IgD-negative memory B cell (primary cell): Measurements from ENCODE around the gene IFI35. TPM values are rescaled to one million over a fixed set of nuclear protein-coding genes. Genes with fewer than 3 reads are reported as not detected.
A peak's percentile ranks its signal among the peaks of the same experiment; 100 is the strongest.
"Not testable (repeated sequence)": the region's sequence is repeated elsewhere in the genome, so short reads cannot be mapped to it uniquely, and the experiment has no call there.

Source experiments
- H3K27ac Mint-ChIP-seq, 3 donors: one replicate each; pipeline ENCODE4 v1.8.0; 2020 to 2022; ENCODE audit warnings: mild to moderate bottlenecking in 3 of 3, mixed read lengths in 3 of 3, moderate library complexity in 1 of 3
- H3K27me3 Mint-ChIP-seq: one replicate; pipeline ENCODE4 v1.8.0; 2021; ENCODE audit warnings: mixed read lengths
- H3K36me3 Mint-ChIP-seq: one replicate; pipeline ENCODE4 v1.8.0; 2020; ENCODE audit warnings: mild to moderate bottlenecking, mixed read lengths
- H3K4me1 Mint-ChIP-seq, 3 donors: one replicate each; pipeline ENCODE4 v1.8.0; 2020 to 2022; ENCODE audit warnings: mixed read lengths in 3 of 3, mild to moderate bottlenecking in 1 of 3
- H3K4me3 Mint-ChIP-seq, 4 donors: one replicate each; pipeline ENCODE4 v1.8.0; 2020 to 2022; ENCODE audit warnings: mild to moderate bottlenecking in 4 of 4, mixed read lengths in 4 of 4, moderate library complexity in 3 of 4
- H3K9me3 Mint-ChIP-seq, 3 donors: one replicate each; pipeline ENCODE4 v1.8.0; 2020 to 2021; ENCODE audit warnings: mixed read lengths in 3 of 3, mild to moderate bottlenecking in 1 of 3
- polyA plus RNA-seq: library from polyadenylated mRNA; unstranded; fragments of 300-500 nt; fragmentation: Illumina TruSeq; gene quantifications from one replicate; pipeline ENCODE4 v1.2.3, GENCODE V29; 2021

IFI35 gene
- polyA plus RNA-seq, result 63.7 TPM

DNA sequence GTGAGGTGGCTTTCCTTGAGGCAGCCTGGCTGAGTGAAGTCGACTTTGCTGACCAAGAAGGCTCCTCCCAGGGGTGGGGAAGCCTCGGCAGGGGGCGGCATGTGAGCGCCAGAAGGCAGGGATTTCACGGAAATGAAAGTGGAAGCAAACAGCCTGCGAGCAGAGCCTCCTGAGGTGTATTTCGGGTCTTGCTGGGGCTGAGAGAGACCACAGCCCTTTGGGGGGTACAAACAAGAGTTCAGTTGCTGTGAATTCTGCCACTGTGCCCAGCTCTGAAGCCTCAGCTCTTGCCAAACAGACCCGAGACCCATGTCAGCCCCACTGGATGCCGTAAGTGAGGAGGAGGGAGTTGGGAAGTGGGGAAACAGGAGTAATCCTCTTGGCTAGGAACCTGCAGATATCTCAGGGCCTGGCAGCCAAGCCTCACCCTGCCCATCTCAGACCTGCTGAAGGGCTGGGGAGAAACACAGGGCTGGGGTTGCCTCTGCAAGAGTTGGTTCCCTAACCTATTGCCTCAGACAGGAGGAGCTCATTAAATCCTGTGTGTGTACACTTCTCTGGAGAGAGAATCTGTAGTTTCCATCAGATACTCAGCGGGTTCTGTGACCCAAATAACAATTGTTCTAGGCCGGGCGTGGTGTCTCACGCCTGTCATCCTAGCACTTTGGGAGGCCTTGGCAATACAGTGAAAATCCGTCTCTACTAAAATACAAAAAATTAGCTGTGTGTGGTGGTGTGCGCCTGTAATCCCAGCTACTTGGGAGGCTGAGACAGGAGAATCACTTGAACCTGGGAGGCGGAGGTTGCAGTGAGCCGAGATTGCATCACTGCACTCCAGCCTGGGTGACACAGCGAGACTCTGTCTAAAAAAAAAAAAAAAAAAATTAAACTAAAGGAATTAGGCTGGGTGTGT is at the start of gene IFI35:
Gene IFI35, plus strand, starts transcription at position 146 of the 913 bp plus-strand sequence. Its CDS starts 164 bp downstream, at position 310.
- Mint-ChIP-seq H3K4me3 (peak within 1 kb of the TSS; percentile 98 to 100 (median 100)), H3K9me3 (no peaks in the 10 kb centered on the region), H3K27ac (peak within 1 kb of the TSS; percentile 94 to 99 (median 98)), H3K4me1 (peaks cover 8 to 15% (median 10%) of the 10 kb centered on the region in 3 donors), H3K36me3 (no peaks in the 10 kb centered on the region), H3K27me3 (no peaks in the 10 kb centered on the region)

GRCh38 chr17:42964161-42964932 is 42.2 kb upstream of the IFI35 start, which contains the start of gene AARSD1:
TSS of gene AARSD1 (minus strand) at chr17:42964454. CDS start at chr17:42964440, 14 bp downstream.
- H3K4me3 Mint-ChIP-seq, result peak within 1 kb of the TSS; percentile 82 to 98 (median 97)
- peaks cover 10 to 11% (median 10%) of the 10 kb centered on the region in 3 donors for H3K4me1 Mint-ChIP-seq
- peaks cover 5% of the 10 kb centered on the region for H3K36me3 Mint-ChIP-seq
- peak within 1 kb of the TSS; percentile 69 to 99 (median 94) for H3K27ac Mint-ChIP-seq
- H3K9me3 Mint-ChIP-seq, result no peaks in the 10 kb centered on the region
- peaks cover 1% of the 10 kb centered on the region for H3K27me3 Mint-ChIP-seq

DNA sequence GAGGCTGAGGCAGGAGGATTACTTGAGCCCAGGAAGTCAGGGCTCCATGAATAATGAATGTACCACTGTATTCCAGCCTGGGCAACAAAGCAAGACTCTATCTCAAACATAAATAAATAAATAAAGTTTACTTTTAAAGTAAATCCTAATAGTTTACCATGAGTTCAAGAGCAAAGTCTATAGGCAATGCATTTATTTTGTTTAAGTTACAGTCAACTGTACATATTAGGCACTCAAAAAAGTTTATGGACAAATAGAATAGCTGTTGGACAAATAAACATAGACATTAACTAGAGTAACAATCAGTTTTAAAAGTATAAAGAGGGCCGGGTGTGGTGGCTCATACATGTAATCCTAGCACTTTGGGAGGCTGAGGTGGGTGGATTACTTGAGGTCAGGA is 38.7 kb upstream of the IFI35 start:
- no peak overlapping the region for H3K4me3 Mint-ChIP-seq
- H3K36me3 Mint-ChIP-seq, result peaks cover 3% of the 10 kb centered on the region
- no peaks in the 10 kb centered on the region for H3K9me3 Mint-ChIP-seq
- no peak overlapping the region for H3K27ac Mint-ChIP-seq
- peaks cover 1% of the 10 kb centered on the region for H3K27me3 Mint-ChIP-seq
- H3K4me1 Mint-ChIP-seq, result peaks cover 10 to 14% (median 11%) of the 10 kb centered on the region in 3 donors

GRCh38 chr17:42969001-42969581 is 37.5 kb upstream of the IFI35 start:
- Mint-ChIP-seq H3K4me3 (no peak overlapping the region), H3K9me3 (no peaks in the 10 kb centered on the region), H3K27me3 (peaks cover 1% of the 10 kb centered on the region), H3K4me1 (peaks cover 5 to 8% (median 5%) of the 10 kb centered on the region in 3 donors), H3K27ac (peak overlapping the region in 1 of 3 donors; percentile 26), H3K36me3 (no peaks in the 10 kb centered on the region)

DNA sequence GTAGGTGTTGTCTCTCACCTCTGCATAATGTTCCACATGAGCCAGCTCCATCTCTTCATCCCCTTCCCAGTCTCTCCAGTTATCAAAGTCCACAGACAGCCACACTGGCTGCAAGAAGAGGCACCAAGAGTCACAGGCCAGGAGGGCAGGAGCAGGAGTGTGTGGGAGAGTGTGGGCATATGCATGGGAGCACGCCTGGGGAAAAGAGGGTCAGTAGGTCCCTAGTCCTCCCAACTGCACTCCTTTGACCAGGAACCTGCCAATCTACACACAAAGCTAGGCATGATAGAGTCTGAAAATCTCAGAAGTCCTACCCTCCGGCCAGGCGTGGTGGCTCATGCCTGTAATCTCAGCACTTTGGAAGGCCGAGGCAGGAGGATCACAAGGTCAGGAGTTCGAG is 35.0 kb upstream of the IFI35 start:
- H3K27ac Mint-ChIP-seq, result no peak overlapping the region
- H3K36me3 Mint-ChIP-seq, result no peaks in the 10 kb centered on the region
- no peaks in the 10 kb centered on the region for H3K27me3 Mint-ChIP-seq
- H3K4me1 Mint-ChIP-seq, result peaks cover 0 to 5% (median 0%) of the 10 kb centered on the region in 3 donors
- no peak overlapping the region for H3K4me3 Mint-ChIP-seq
- no peaks in the 10 kb centered on the region for H3K9me3 Mint-ChIP-seq

DNA sequence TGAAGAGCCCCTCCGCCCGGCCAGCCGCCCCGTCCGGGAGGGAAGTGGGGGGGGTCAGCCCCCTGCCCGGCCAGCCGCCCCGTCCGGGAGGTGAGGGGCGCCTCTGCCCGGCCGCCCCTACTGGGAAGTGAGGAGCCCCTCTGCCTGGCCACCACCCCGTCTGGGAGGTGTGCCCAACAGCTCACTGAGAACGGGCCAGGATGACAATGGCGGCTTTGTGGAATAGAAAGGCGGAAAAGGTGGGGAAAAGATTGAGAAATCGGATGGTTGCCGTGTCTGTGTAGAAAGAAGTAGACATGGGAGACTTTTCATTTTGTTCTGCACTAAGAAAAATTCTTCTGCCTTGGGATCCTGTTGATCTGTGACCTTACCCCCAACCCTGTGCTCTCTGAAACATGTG is 33.3 kb upstream of the IFI35 start:
- not testable (repeated sequence) for H3K4me1 Mint-ChIP-seq, H3K27ac Mint-ChIP-seq, H3K36me3 Mint-ChIP-seq, H3K4me3 Mint-ChIP-seq, H3K27me3 Mint-ChIP-seq, H3K9me3 Mint-ChIP-seq

DNA sequence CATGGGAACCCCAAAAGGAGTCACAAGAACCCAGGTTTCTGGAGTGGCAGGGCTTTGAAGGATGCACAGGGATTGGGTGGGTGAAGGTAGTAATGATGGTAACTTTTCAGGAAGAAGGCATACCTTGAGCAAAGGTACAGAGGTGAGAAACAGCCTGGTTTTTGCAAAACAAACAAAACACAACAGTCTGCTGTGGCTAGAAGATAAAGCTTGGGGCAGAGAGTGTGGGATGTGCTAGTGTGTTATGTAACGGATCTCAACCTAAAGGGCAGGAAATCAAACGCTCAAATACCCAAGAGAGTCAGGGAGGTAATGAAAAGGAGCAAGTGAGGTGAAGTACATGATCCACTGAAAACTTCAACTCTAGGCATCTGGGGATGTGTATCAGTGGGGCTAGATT is 31.3 kb upstream of the IFI35 start:
- H3K4me1 Mint-ChIP-seq, result peaks cover 4 to 12% (median 7%) of the 10 kb centered on the region in 3 donors
- no peaks in the 10 kb centered on the region for H3K27me3 Mint-ChIP-seq
- H3K4me3 Mint-ChIP-seq, result peak overlapping the region in 1 of 4 donors; percentile 13
- no peaks in the 10 kb centered on the region for H3K9me3 Mint-ChIP-seq
- H3K36me3 Mint-ChIP-seq, result no peaks in the 10 kb centered on the region
- peak overlapping the region in 1 of 3 donors; percentile 17 for H3K27ac Mint-ChIP-seq

DNA sequence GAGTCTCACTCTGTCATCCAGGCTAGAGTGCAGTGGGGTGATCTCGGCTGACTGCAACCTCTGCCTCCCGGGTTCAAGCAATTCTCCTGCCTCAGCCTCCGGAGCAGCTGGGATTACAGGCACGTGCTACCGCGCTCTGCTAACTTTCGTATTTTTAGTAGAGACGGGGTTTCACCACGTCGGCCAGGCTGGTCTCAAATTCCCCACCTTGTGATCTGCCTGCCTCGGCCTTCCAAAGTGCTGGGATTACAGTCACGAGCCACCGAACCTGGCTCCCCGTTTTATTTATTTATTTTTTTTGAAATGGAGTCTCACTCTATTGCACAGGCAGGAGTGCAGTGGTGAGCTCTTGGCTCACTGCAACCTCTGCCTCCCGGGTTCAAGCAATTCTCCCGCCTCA is 30.9 kb upstream of the IFI35 start:
- H3K4me1 Mint-ChIP-seq, result peaks cover 4 to 13% (median 7%) of the 10 kb centered on the region in 3 donors
- H3K4me3 Mint-ChIP-seq, result peak overlapping the region in 1 of 4 donors; percentile 13
- not testable (repeated sequence) for H3K27me3 Mint-ChIP-seq, H3K36me3 Mint-ChIP-seq, H3K9me3 Mint-ChIP-seq
- H3K27ac Mint-ChIP-seq, result peak overlapping the region in 1 of 3 donors; percentile 17

GRCh38 chr17:42979511-42980273 is 26.9 kb upstream of the IFI35 start, which contains the start of gene PTGES3L:
TSS of gene PTGES3L (minus strand) at chr17:42980080. CDS start at chr17:42980053, 27 bp downstream.
- peak within 1 kb of the TSS; percentile 87 to 98 (median 94) for H3K4me3 Mint-ChIP-seq

GRCh38 chr17:42980274-42980765 is 26.3 kb upstream of the IFI35 start, which contains the start of gene RUNDC1:
TSS of gene RUNDC1 (plus strand) at chr17:42980565. CDS start at chr17:42980577, 12 bp downstream.
- H3K4me3 Mint-ChIP-seq, result peak within 1 kb of the TSS; percentile 87 to 98 (median 94)
- H3K36me3 Mint-ChIP-seq, result peaks cover 3% of the 10 kb centered on the region
- H3K27ac Mint-ChIP-seq, result peak within 1 kb of the TSS; percentile 86 to 99 (median 98)
- no peaks in the 10 kb centered on the region for H3K27me3 Mint-ChIP-seq
- H3K4me1 Mint-ChIP-seq, result peaks cover 20 to 32% (median 28%) of the 10 kb centered on the region in 3 donors
- no peaks in the 10 kb centered on the region for H3K9me3 Mint-ChIP-seq

More at GRCh38 chr17:42979511-42980273, 26.9 kb upstream of the IFI35 start, which contains the start of gene PTGES3L:
- no peaks in the 10 kb centered on the region for H3K9me3 Mint-ChIP-seq
- H3K36me3 Mint-ChIP-seq, result peaks cover 1% of the 10 kb centered on the region
- peaks cover 17 to 27% (median 24%) of the 10 kb centered on the region in 3 donors for H3K4me1 Mint-ChIP-seq
- H3K27ac Mint-ChIP-seq, result peak within 1 kb of the TSS; percentile 86 to 99 (median 98)
- H3K27me3 Mint-ChIP-seq, result no peaks in the 10 kb centered on the region

GRCh38 chr17:42980766-42981397 is 25.7 kb upstream of the IFI35 start:
- H3K27ac Mint-ChIP-seq, result peak overlapping the region; percentile 86 to 98 (median 93)
- peak overlapping the region; percentile 87 to 98 (median 94) for H3K4me3 Mint-ChIP-seq

GRCh38 chr17:42982266-42982665 is 24.3 kb upstream of the IFI35 start:
- H3K4me3 Mint-ChIP-seq, result peak overlapping the region; percentile 33 to 92 (median 76)
- H3K27ac Mint-ChIP-seq, result peak overlapping the region in 2 of 3 donors; percentile 67 to 86
- H3K4me1 Mint-ChIP-seq, result peaks cover 22 to 37% (median 35%) of the 10 kb centered on the region in 3 donors
- H3K27me3 Mint-ChIP-seq, result no peaks in the 10 kb centered on the region
- H3K9me3 Mint-ChIP-seq, result no peaks in the 10 kb centered on the region
- H3K36me3 Mint-ChIP-seq, result peaks cover 3% of the 10 kb centered on the region

More at GRCh38 chr17:42980766-42981397, 25.7 kb upstream of the IFI35 start:
- Mint-ChIP-seq H3K27me3 (no peaks in the 10 kb centered on the region), H3K4me1 (peaks cover 22 to 35% (median 32%) of the 10 kb centered on the region in 3 donors), H3K36me3 (peaks cover 3% of the 10 kb centered on the region), H3K9me3 (no peaks in the 10 kb centered on the region)

DNA sequence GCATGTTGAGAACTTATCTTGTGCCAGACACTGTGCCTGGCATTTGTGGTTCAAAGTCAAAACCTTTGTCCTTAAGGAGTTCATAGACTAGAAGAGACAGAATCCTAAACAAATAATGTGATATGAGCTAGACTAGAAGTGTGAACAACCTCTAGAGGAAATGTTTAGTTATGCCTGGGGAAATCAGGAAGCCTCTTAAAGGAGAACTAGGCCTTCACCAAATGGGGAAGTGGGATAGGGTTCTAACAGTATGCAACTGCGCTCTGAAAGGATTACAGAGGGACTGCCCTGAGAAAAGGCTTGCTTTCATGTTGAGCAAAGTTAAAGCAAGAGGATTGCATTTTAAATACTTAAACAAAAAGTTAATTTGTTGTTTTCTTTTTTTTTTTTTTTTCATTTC is 21.4 kb upstream of the IFI35 start:
- Mint-ChIP-seq H3K9me3 (no peaks in the 10 kb centered on the region), H3K4me1 (peaks cover 15 to 35% (median 35%) of the 10 kb centered on the region in 3 donors), H3K27ac (peak overlapping the region; percentile 39 to 90 (median 67)), H3K36me3 (peaks cover 7% of the 10 kb centered on the region), H3K27me3 (no peaks in the 10 kb centered on the region), H3K4me3 (peak overlapping the region; percentile 73 to 90 (median 83))
